Calu3 (cell line): ENCODE measurements around the gene B4GALNT3. TPM values are rescaled to one million over a fixed set of nuclear protein-coding genes. Genes with fewer than 3 reads are reported as not detected.

Experiments
- BruUV-seq: library from RNA; stranded (reverse); fragments of 400-500 nt; replicated peaks from 2 replicates; lab custom pipeline; 2021; lab: Mats Ljungman, UMichigan
- CTCF ChIA-PET: fragments of 300-600 bp; sonication (Branson Sonifier 250); formaldehyde crosslinking; loops from one replicate; lab custom pipeline; 2022; ENCODE audit warnings: antibody characterized with exemption; lab: Charles Lee
- DNase-seq: peaks from one replicate; pipeline ENCODE4 v3.0.0; 2022
- H3K27ac Mint-ChIP-seq: one replicate; pipeline ENCODE4 v1.8.0; 2022; ENCODE audit warnings: mixed read lengths; ENCODE audit not compliant: unreplicated experiment
- H3K27me3 Mint-ChIP-seq: one replicate; pipeline ENCODE4 v1.8.0; 2022; ENCODE audit warnings: mixed read lengths; ENCODE audit not compliant: unreplicated experiment
- H3K36me3 Mint-ChIP-seq: one replicate; pipeline ENCODE4 v1.8.0; 2022; ENCODE audit warnings: mild to moderate bottlenecking, moderate library complexity, mixed read lengths; ENCODE audit not compliant: insufficient read depth, unreplicated experiment
- H3K4me1 Mint-ChIP-seq: one replicate; pipeline ENCODE4 v1.8.0; 2022; ENCODE audit warnings: mild to moderate bottlenecking, low read depth, mixed read lengths; ENCODE audit not compliant: unreplicated experiment
- H3K4me3 Mint-ChIP-seq: one replicate; pipeline ENCODE4 v1.8.0; 2022; ENCODE audit warnings: mild to moderate bottlenecking, low read depth, moderate library complexity, mixed read lengths; ENCODE audit not compliant: unreplicated experiment
- H3K9me3 Mint-ChIP-seq: one replicate; pipeline ENCODE4 v1.8.0; 2022; ENCODE audit warnings: low read depth, mixed read lengths; ENCODE audit not compliant: unreplicated experiment
- intact Hi-C: fragments of 100-400 bp; cut with micrococcal nuclease; formaldehyde crosslinking; loops from one replicate; pipeline ENCODE4 v1.10.0; 2022; ENCODE audit not compliant: unreplicated experiment
- total RNA-seq: library from RNA; stranded (reverse); gene quantifications from 2 replicates; pipeline ENCODE4 v1.2.3, GENCODE V29; 2022
- TF ChIP-seq, protein P1 (sequence below): fragments of 200-600 bp; IDR thresholded peaks from one replicate; pipeline ENCODE4 v1.8.0; 2022; ENCODE audit warnings: antibody characterized with exemption; ENCODE audit not compliant: unreplicated experiment

The B4GALNT3 gene
- total RNA-seq, 1 experiment from 2014 or later: 19.3 TPM

DNA sequence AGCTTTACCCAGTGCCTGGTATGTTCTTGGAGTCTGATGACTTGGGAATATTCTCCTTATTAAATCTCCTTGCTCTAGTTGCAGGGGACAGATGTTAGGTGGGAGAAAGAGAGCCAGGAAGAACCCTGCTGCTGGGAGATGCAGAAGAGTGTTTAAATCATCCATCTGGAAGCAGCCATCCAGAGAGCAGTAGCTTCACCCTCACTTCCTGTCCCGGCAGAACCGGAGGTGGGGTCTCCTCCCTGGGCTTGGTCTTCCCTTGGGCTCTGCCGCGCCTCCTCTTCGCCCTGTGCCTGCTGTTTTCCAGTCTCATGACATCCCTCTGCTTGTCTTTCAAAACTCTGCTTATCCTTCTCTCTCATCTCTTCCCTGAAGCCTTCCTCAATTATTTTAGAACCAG, 15.5 kb downstream of the B4GALNT3 start:
- CTCF ChIA-PET: no interaction called here
- TF ChIP-seq, protein P1, sequence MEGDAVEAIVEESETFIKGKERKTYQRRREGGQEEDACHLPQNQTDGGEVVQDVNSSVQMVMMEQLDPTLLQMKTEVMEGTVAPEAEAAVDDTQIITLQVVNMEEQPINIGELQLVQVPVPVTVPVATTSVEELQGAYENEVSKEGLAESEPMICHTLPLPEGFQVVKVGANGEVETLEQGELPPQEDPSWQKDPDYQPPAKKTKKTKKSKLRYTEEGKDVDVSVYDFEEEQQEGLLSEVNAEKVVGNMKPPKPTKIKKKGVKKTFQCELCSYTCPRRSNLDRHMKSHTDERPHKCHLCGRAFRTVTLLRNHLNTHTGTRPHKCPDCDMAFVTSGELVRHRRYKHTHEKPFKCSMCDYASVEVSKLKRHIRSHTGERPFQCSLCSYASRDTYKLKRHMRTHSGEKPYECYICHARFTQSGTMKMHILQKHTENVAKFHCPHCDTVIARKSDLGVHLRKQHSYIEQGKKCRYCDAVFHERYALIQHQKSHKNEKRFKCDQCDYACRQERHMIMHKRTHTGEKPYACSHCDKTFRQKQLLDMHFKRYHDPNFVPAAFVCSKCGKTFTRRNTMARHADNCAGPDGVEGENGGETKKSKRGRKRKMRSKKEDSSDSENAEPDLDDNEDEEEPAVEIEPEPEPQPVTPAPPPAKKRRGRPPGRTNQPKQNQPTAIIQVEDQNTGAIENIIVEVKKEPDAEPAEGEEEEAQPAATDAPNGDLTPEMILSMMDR: no peak
- Mint-ChIP-seq H3K27me3 (peaks cover 13% of the 10 kb centered on the region), H3K9me3 (no peaks in the 10 kb centered on the region), H3K27ac (no peak overlapping the region), H3K36me3 (no peaks in the 10 kb centered on the region), H3K4me1 (peaks cover 9% of the 10 kb centered on the region), H3K4me3 (no peak overlapping the region)
- no TSS peak for BruUV-seq
- no peak for DNase-seq
- intact Hi-C loops: no loop called here

DNA sequence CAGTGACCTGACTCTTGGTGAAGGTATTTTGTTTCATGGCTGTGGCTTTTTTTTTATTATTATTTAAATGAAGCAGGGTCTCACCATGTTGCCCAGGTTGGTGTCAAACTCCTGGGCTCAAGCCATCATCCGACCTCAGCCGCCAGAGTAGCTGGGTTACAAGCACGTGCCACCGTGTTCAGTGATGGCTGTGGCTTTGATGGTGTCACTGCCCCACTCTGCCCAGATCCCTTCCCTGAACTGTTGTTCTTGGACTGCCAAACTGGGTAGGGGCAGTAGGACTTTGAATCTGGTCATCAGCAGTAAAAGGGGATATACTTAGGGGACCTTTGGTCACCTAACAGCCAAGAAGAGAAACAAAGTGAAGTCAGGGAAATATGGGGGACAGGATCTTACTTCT, 19.4 kb downstream of the B4GALNT3 start:
- no peaks in the 10 kb centered on the region for H3K36me3 Mint-ChIP-seq
- H3K4me1 Mint-ChIP-seq: peaks cover 1% of the 10 kb centered on the region
- intact Hi-C loops: no loop called here
- CTCF ChIA-PET: interaction anchor here (1.5 kb wide), 1 partner anchor 59 kb away, joined by 4 read pairs; no protein-coding TSS in a partner anchor
- H3K9me3 Mint-ChIP-seq: no peaks in the 10 kb centered on the region
- TF ChIP-seq, protein P1: no peak
- no TSS peak for BruUV-seq
- no peak overlapping the region for H3K4me3 Mint-ChIP-seq
- peak overlapping the region; percentile 65 for H3K27ac Mint-ChIP-seq
- H3K27me3 Mint-ChIP-seq: peaks cover 37% of the 10 kb centered on the region
- no peak for DNase-seq

- CTCF ChIA-PET: interaction anchor here (0.5 to 0.7 kb wide), 3 partner anchors 12 to 43 kb away, joined by 3 to 5 read pairs (median 4); no protein-coding TSS in a partner anchor
These were observed 21.4 kb downstream of the B4GALNT3 start for GRCh38 chr12:480831-481816.

GRCh38 chr12:482061-482460, 22.3 kb downstream of the B4GALNT3 start:
- Mint-ChIP-seq H3K4me1 (peaks cover 11% of the 10 kb centered on the region), H3K36me3 (no peaks in the 10 kb centered on the region), H3K27ac (no peak overlapping the region), H3K27me3 (peaks cover 46% of the 10 kb centered on the region), H3K4me3 (no peak overlapping the region), H3K9me3 (no peaks in the 10 kb centered on the region)
- CTCF ChIA-PET: no interaction called here
- TF ChIP-seq, protein P1: no peak
- DNase-seq: no peak
- intact Hi-C loops: no loop called here
- BruUV-seq: no TSS peak

More at GRCh38 chr12:480831-481816, 21.4 kb downstream of the B4GALNT3 start:
- intact Hi-C loops: no loop called here
- no peak for DNase-seq
- Mint-ChIP-seq H3K4me1 (peaks cover 8% of the 10 kb centered on the region), H3K36me3 (no peaks in the 10 kb centered on the region), H3K9me3 (no peaks in the 10 kb centered on the region), H3K27me3 (peaks cover 46% of the 10 kb centered on the region), H3K27ac (no peak overlapping the region), H3K4me3 (no peak overlapping the region)
- TF ChIP-seq, protein P1: no peak
- no TSS peak for BruUV-seq
